Duodenal mucosa (tissue), 2 donors: Measurements from ENCODE around the gene LRMDA.

ENCODE experiments used
- H3K27ac ChIP-seq: one replicate; pipeline ENCODE4 v1.7.0; 2013; ENCODE audit warnings: low read depth, low read length
- H3K27me3 ChIP-seq, 2 donors: one replicate each; pipeline ENCODE4 v1.7.0; 2013; ENCODE audit warnings: low read length in 2 of 2, control low read depth in 1 of 2; ENCODE audit not compliant: insufficient read depth in 2 of 2, control insufficient read depth in 1 of 2
- H3K36me3 ChIP-seq, 2 donors: one replicate each; pipeline ENCODE4 v1.7.0; 2013; ENCODE audit warnings: low read length in 2 of 2, control low read depth in 1 of 2; ENCODE audit not compliant: insufficient read depth in 2 of 2, control insufficient read depth in 1 of 2
- H3K4me1 ChIP-seq, 2 donors: one replicate each; pipeline ENCODE4 v1.7.0; 2013; ENCODE audit warnings: low read length in 2 of 2, control low read depth in 1 of 2; ENCODE audit not compliant: insufficient read depth in 2 of 2, control insufficient read depth in 1 of 2
- H3K4me3 ChIP-seq, 2 donors: one replicate each; pipeline ENCODE4 v1.7.0; 2013; ENCODE audit warnings: low read length in 2 of 2, low read depth in 1 of 2
- H3K9ac ChIP-seq, 2 donors: one replicate each; pipeline ENCODE4 v1.7.0; 2013; ENCODE audit warnings: low read length in 2 of 2, low read depth in 1 of 2
- H3K9me3 ChIP-seq, 2 donors: one replicate each; pipeline ENCODE4 v1.7.0; 2013; ENCODE audit warnings: low read length in 2 of 2, control low read depth in 1 of 2; ENCODE audit not compliant: control insufficient read depth in 1 of 2

Gene LRMDA

GRCh38 chr10:76287856-76288255 lies 856.4 kb downstream of the LRMDA start:
- Histone ChIP-seq H3K4me3 (no peak overlapping the region), H3K27me3 (no peaks in the 10 kb centered on the region), H3K27ac (no peak overlapping the region), H3K9ac (no peak overlapping the region), H3K4me1 (peaks cover 3 to 7% of the 10 kb centered on the region in 2 donors), H3K36me3 (no peaks in the 10 kb centered on the region), H3K9me3 (no peaks in the 10 kb centered on the region)

DNA sequence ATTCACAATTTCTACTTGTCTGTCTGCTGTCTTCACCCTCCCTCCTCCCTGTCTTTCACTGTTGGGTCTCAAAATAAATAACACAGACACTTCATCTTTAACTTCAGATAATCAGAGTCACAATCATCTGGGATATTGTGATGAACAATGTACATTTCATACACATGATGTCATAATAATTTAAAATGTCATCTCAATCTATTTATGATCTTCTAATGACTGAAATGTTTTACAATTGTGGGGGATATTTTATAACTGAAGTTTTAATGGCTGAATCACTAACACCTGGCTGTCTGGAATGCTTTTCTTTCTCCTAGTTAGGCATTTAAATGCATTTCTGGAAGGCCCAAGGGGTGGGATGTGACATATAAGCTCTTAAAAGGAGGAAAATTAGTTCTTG lies 859.8 kb downstream of the LRMDA start:
- no peak overlapping the region for H3K27ac ChIP-seq
- H3K9me3 ChIP-seq = no peaks in the 10 kb centered on the region
- no peak overlapping the region for H3K9ac ChIP-seq
- no peaks in the 10 kb centered on the region for H3K36me3 ChIP-seq
- H3K4me1 ChIP-seq = peaks cover 0 to 5% of the 10 kb centered on the region in 2 donors
- H3K4me3 ChIP-seq = no peak overlapping the region
- no peaks in the 10 kb centered on the region for H3K27me3 ChIP-seq

GRCh38 chr10:76291885-76292284 lies 860.5 kb downstream of the LRMDA start:
- peaks cover 0 to 8% of the 10 kb centered on the region in 2 donors for H3K4me1 ChIP-seq
- no peak overlapping the region for H3K4me3 ChIP-seq
- H3K9ac ChIP-seq = no peak overlapping the region
- no peaks in the 10 kb centered on the region for H3K36me3 ChIP-seq
- H3K27me3 ChIP-seq = no peaks in the 10 kb centered on the region
- no peak overlapping the region for H3K27ac ChIP-seq
- H3K9me3 ChIP-seq = no peaks in the 10 kb centered on the region

GRCh38 chr10:76296957-76297356 lies 865.5 kb downstream of the LRMDA start:
- no peaks in the 10 kb centered on the region for H3K36me3 ChIP-seq
- H3K4me3 ChIP-seq = no peak overlapping the region
- H3K9ac ChIP-seq = no peak overlapping the region
- H3K27me3 ChIP-seq = no peaks in the 10 kb centered on the region
- H3K27ac ChIP-seq = no peak overlapping the region
- peaks cover 5 to 38% of the 10 kb centered on the region in 2 donors for H3K4me1 ChIP-seq
- no peaks in the 10 kb centered on the region for H3K9me3 ChIP-seq

- Histone ChIP-seq H3K4me1 (peaks cover 5 to 41% of the 10 kb centered on the region in 2 donors), H3K4me3 (no peak overlapping the region), H3K27ac (no peak overlapping the region), H3K9ac (no peak overlapping the region), H3K36me3 (no peaks in the 10 kb centered on the region), H3K9me3 (no peaks in the 10 kb centered on the region), H3K27me3 (no peaks in the 10 kb centered on the region)
These were observed 865.9 kb downstream of the LRMDA start for GRCh38 chr10:76297358-76297757.

DNA sequence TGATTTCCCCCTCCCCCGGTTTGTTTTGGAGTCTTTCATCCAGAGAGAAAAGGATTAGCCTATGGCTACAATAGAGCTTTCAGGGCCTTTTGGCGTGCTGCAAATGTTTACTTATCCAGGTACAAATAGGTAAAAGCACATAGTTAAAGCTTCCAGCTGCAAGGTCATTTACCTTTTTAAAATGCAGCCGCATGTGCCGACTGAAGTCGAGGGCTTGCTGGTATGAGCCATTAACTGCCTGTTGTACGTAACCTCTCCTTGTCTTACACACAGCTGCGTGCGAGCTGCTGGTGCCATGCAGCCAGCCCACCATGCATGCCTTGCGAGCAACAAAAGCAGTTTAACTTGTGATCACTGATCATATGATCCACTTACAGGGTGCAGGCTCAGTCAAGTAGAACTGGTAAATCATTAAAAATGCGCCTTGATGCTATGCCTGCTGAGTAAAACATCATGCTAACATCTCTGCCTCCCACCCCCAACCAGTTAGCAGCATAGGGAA lies 866.4 kb downstream of the LRMDA start:
- H3K36me3 ChIP-seq = no peaks in the 10 kb centered on the region
- peaks cover 5 to 41% of the 10 kb centered on the region in 2 donors for H3K4me1 ChIP-seq

DNA sequence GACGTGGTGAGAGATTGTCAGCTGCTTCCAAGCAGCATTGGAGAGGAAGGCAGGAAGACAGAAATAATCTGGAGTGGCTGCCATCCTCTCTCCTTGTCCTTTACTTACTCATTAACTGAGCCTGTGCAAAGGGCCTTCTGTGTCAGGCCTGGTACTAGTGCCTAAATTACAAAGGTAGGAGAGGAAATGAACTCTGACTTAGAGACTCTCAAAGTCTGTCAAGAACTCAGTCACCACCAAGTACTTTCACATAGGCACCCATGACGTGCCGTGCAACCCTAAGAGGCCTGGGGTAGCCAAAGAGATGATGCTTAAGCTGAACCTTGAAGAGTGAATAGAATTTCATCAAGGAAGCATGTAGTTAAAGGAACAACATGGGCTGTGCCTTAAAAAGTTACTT lies 866.9 kb downstream of the LRMDA start:
- Histone ChIP-seq H3K9me3 (no peaks in the 10 kb centered on the region), H3K36me3 (no peaks in the 10 kb centered on the region), H3K27me3 (no peaks in the 10 kb centered on the region), H3K4me3 (no peak overlapping the region), H3K27ac (no peak overlapping the region), H3K4me1 (peaks cover 5 to 41% of the 10 kb centered on the region in 2 donors), H3K9ac (no peak overlapping the region)

More for the DNA sequence above, 866.4 kb downstream of the LRMDA start:
- H3K4me3 ChIP-seq = no peak overlapping the region
- no peak overlapping the region for H3K9ac ChIP-seq
- no peak overlapping the region for H3K27ac ChIP-seq
- H3K9me3 ChIP-seq = no peaks in the 10 kb centered on the region
- H3K27me3 ChIP-seq = no peaks in the 10 kb centered on the region

GRCh38 chr10:76299501-76299900 lies 868.1 kb downstream of the LRMDA start:
- H3K9ac ChIP-seq = no peak overlapping the region
- no peak overlapping the region for H3K27ac ChIP-seq
- no peaks in the 10 kb centered on the region for H3K9me3 ChIP-seq
- H3K27me3 ChIP-seq = no peaks in the 10 kb centered on the region
- H3K36me3 ChIP-seq = no peaks in the 10 kb centered on the region
- no peak overlapping the region for H3K4me3 ChIP-seq
- H3K4me1 ChIP-seq = peaks cover 7 to 41% of the 10 kb centered on the region in 2 donors

- H3K9ac ChIP-seq = no peak overlapping the region
- no peaks in the 10 kb centered on the region for H3K27me3 ChIP-seq
- no peak overlapping the region for H3K27ac ChIP-seq
- no peaks in the 10 kb centered on the region for H3K9me3 ChIP-seq
- peaks cover 12 to 44% of the 10 kb centered on the region in 2 donors for H3K4me1 ChIP-seq
- no peak overlapping the region for H3K4me3 ChIP-seq
- H3K36me3 ChIP-seq = no peaks in the 10 kb centered on the region
These were observed 869.8 kb downstream of the LRMDA start for GRCh38 chr10:76301211-76301610.

DNA sequence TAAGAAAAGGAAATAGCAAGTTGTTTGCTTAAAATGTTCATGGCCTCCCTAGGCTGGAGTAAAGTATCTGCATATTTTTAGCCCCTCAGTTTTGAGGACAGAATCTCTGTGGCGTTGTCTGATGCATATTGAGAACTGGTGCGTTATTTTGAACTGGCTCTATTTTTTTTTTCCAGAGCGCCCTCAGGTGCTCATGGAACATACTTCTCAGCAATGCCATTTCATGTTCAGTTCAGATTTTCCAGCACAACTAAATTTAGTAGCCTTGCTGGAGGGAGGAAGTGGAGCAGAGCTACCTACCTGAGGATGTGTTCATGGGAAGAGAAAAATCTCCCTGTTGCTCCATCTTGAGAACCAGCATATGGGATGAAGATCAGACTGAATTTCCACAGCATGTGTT lies 870.5 kb downstream of the LRMDA start:
- Histone ChIP-seq H3K4me1 (peaks cover 15 to 43% of the 10 kb centered on the region in 2 donors), H3K36me3 (no peaks in the 10 kb centered on the region), H3K27me3 (no peaks in the 10 kb centered on the region), H3K9ac (no peak overlapping the region), H3K27ac (no peak overlapping the region), H3K9me3 (no peaks in the 10 kb centered on the region), H3K4me3 (no peak overlapping the region)

GRCh38 chr10:76302481-76302880 lies 871.1 kb downstream of the LRMDA start:
- H3K4me1 ChIP-seq = peaks cover 15 to 37% of the 10 kb centered on the region in 2 donors
- H3K36me3 ChIP-seq = no peaks in the 10 kb centered on the region
- no peak overlapping the region for H3K27ac ChIP-seq
- no peaks in the 10 kb centered on the region for H3K27me3 ChIP-seq
- H3K9ac ChIP-seq = no peak overlapping the region
- H3K4me3 ChIP-seq = no peak overlapping the region
- no peaks in the 10 kb centered on the region for H3K9me3 ChIP-seq
